Hematopoietic multipotent progenitor cell treated with erythropoietin and hydrocortisone succinate and interleukin-3 and kit ligand, for 4 days (in vitro differentiated cells): Measurements from ENCODE around the gene MAGEB17.
"Not testable (repeated sequence)": the region's sequence is repeated elsewhere in the genome, so short reads cannot be mapped to it uniquely, and the experiment has no call there.

Experiments used
- DNase-seq: peaks from one replicate; pipeline ENCODE4 v3.0.0-alpha.2; 2015

MAGEB17 gene

GRCh38 chrX:16156692-16157331 is 10.5 kb upstream of the MAGEB17 start:
- DNase-seq, result no peak

GRCh38 chrX:16160729-16161128 is 6.6 kb upstream of the MAGEB17 start:
- DNase-seq, result no peak

- DNase-seq, result not testable (repeated sequence)
These were observed 6.1 kb upstream of the MAGEB17 start for GRCh38 chrX:16161173-16161572.

- no peak for DNase-seq
These were observed 4.9 kb upstream of the MAGEB17 start for GRCh38 chrX:16162391-16162790.

- no peak for DNase-seq
These were observed 2.5 kb upstream of the MAGEB17 start for GRCh38 chrX:16164748-16165147.

GRCh38 chrX:16171039-16171438 is 3.8 kb downstream of the MAGEB17 start:
- DNase-seq, result no peak

- no peak for DNase-seq
These were observed 4.7 kb downstream of the MAGEB17 start for GRCh38 chrX:16171944-16172343.

GRCh38 chrX:16172391-16172790 is 5.1 kb downstream of the MAGEB17 start:
- no peak for DNase-seq

- no peak for DNase-seq
These were observed 8.2 kb downstream of the MAGEB17 start for GRCh38 chrX:16175329-16176061.

GRCh38 chrX:16177260-16177659 is 10.0 kb downstream of the MAGEB17 start:
- no peak for DNase-seq

- DNase-seq, result not testable (repeated sequence)
These were observed 16.6 kb downstream of the MAGEB17 start for GRCh38 chrX:16183843-16184242.

- peak; percentile 37 for DNase-seq
These were observed 18.4 kb downstream of the MAGEB17 start for GRCh38 chrX:16185725-16186136.

- DNase-seq, result no peak
These were observed 19.2 kb downstream of the MAGEB17 start for GRCh38 chrX:16186380-16187007.

- DNase-seq, result no peak
These were observed 19.9 kb downstream of the MAGEB17 start for GRCh38 chrX:16187024-16187760.

GRCh38 chrX:16188687-16189086 is 21.4 kb downstream of the MAGEB17 start:
- DNase-seq, result no peak

- DNase-seq, result no peak
These were observed 24.3 kb downstream of the MAGEB17 start for GRCh38 chrX:16191605-16192004.

GRCh38 chrX:16196829-16197228 is 29.5 kb downstream of the MAGEB17 start:
- DNase-seq, result peak; percentile 3

- no peak for DNase-seq
These were observed 32.1 kb downstream of the MAGEB17 start for GRCh38 chrX:16199343-16199742.

- no peak for DNase-seq
These were observed 35.7 kb downstream of the MAGEB17 start for GRCh38 chrX:16202943-16203342.

GRCh38 chrX:16204538-16204937 is 37.3 kb downstream of the MAGEB17 start:
- DNase-seq, result no peak

- no peak for DNase-seq
These were observed 38.6 kb downstream of the MAGEB17 start for GRCh38 chrX:16205840-16206239.

GRCh38 chrX:16207634-16208033 is 40.4 kb downstream of the MAGEB17 start:
- DNase-seq, result no peak

- no peak for DNase-seq
These were observed 41.3 kb downstream of the MAGEB17 start for GRCh38 chrX:16208601-16209000.
